Activated T-helper 17 cell treated with anti-CD3 and anti-CD28 coated beads, Interleukin-2, amount 50 U/mL, for 72 hours (primary cell): ENCODE measurements around the gene TSPAN12. TPM values are rescaled to one million over a fixed set of nuclear protein-coding genes. Genes with fewer than 3 reads are reported as not detected.
"Not testable (repeated sequence)": the region's sequence is repeated elsewhere in the genome, so short reads cannot be mapped to it uniquely, and the experiment has no call there.

Source experiments
- ATAC-seq: fragments of 150-1000 bp; cut with Tn5 transposase; replicated peaks from 2 replicates; pipeline ENCODE4 v1.10.0; 2021; ENCODE audit warnings: mild to moderate bottlenecking, moderate library complexity
- H3K27ac Mint-ChIP-seq: one replicate; pipeline ENCODE4 v1.8.0; 2022; ENCODE audit warnings: mixed read lengths
- H3K27me3 Mint-ChIP-seq: one replicate; pipeline ENCODE4 v1.8.0; 2022; ENCODE audit warnings: mixed read lengths
- H3K36me3 Mint-ChIP-seq: one replicate; pipeline ENCODE4 v1.8.0; 2022; ENCODE audit warnings: low read depth, mild to moderate bottlenecking, mixed read lengths
- H3K4me1 Mint-ChIP-seq: one replicate; pipeline ENCODE4 v1.8.0; 2022; ENCODE audit warnings: mixed read lengths
- H3K4me3 Mint-ChIP-seq: one replicate; pipeline ENCODE4 v1.8.0; 2022; ENCODE audit warnings: mild to moderate bottlenecking, mixed read lengths
- H3K9me3 Mint-ChIP-seq: one replicate; pipeline ENCODE4 v1.8.0; 2022; ENCODE audit warnings: mixed read lengths
- total RNA-seq, 2 donors: library from RNA; stranded (reverse); gene quantifications; one replicate each; pipeline ENCODE4 v1.2.3, GENCODE V29; 2022

The TSPAN12 gene
- total RNA-seq, 2 donors from 2014 or later: not detected

DNA sequence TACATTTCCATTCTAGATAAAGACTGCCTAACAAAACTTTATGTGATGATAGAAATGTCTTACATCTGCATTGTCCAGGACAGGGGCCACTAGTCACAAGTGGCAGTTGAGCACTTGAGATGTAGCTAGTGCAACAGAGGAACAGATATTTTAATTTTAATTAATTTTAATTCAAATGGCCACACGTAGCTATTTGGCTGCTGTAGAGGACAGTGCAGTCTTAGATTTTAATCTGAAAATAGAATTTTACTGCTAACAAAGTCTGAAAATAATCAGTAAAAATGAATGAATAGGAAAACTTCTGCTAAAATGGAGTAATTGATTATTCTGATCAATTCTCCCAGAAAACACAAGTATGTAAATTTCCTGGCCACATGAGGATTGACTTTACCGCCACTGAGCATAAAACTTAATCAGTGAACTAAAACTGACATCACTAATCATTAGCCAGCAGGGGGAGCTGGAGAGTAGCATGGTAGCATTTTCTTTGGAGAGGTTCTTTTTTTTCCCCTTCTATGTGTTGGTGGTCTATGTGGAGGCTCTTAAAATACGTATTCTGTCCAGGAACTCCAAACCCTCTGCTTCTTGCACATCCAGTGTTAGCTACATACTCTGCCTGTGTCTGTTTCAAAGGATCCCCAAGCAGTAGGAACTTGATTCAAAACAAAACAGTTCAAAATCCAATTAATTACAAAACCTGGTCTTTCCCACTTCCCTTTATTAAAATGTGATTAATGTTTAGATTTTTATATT lies 52.1 kb downstream of the TSPAN12 start:
- no peak for ATAC-seq
- Mint-ChIP-seq H3K27ac (no peak overlapping the region), H3K36me3 (no peaks in the 10 kb centered on the region), H3K4me3 (no peak overlapping the region), H3K9me3 (no peaks in the 10 kb centered on the region), H3K27me3 (peaks cover 4% of the 10 kb centered on the region), H3K4me1 (no peaks in the 10 kb centered on the region)

DNA sequence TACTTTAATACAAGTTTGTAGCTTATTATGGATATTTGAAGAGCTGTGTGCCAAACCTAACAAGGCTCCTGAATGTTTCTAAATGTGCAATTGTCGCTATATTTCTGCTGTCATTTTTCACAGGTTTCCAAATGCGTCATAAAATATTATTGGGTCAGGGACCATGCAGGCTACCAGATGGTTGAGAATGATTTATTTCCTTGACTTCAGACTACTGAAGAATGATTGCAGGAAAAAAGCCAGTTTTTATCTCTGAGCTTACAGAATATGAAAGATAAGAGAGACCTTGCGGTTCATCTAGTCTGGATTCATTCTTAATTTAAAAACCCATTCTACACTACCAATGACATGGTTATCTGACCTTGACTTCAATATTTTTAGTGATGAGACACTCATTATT lies 55.2 kb downstream of the TSPAN12 start:
- Mint-ChIP-seq H3K9me3 (no peaks in the 10 kb centered on the region), H3K27me3 (peaks cover 9% of the 10 kb centered on the region), H3K36me3 (no peaks in the 10 kb centered on the region), H3K4me3 (no peak overlapping the region), H3K27ac (no peak overlapping the region), H3K4me1 (no peaks in the 10 kb centered on the region)
- ATAC-seq: no peak

DNA sequence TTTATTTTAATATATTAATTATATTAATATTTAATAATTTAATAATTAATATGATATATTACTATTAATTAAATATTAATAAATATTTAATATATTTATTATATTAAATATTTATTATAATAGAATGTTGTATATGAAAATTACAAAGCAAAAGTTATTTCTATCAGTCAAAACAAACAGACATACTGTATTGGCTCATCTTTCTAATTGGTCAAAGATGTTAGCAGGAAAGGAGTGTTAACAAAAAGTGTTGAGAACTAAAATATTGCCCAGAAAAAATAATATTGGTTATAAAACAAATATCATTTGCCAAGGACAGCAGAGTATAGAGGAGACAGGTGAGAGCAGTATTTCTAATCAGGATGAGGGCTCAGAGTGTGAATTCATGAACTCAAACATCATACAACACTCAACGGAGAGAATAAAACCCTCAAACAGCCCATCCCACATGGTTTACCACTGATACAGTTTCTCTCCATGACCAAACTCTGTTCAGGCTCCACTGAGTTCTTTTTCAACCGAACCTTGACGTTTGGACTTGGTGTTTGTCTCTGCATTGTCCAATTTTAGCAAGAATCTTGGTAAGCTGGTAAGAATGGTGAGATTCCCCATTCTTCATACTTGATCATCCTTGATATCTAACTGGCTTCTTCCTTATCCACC lies 58.0 kb downstream of the TSPAN12 start:
- Mint-ChIP-seq H3K9me3 (no peaks in the 10 kb centered on the region), H3K36me3 (no peaks in the 10 kb centered on the region), H3K4me3 (no peak overlapping the region), H3K27me3 (peaks cover 5% of the 10 kb centered on the region), H3K4me1 (no peaks in the 10 kb centered on the region), H3K27ac (no peak overlapping the region)
- peak; percentile 47 for ATAC-seq

DNA sequence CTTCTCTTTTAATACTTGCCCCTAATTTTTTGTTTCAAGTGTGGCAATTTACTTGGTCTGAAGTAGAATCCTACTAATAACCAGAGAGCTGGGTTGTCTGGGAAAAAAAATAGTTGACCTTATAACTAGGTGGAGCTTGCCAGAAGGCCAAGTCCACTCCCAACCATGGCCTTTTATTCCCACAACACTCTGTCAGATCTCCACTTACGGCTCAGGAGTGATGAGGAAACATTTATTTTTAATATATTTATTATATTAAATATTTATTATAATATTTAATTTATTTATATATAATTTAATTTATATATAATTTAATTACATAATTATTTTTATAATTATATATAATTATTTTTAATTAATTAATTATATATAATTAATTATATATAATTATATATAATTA lies 58.8 kb downstream of the TSPAN12 start:
- H3K27me3 Mint-ChIP-seq: peaks cover 5% of the 10 kb centered on the region
- H3K4me1 Mint-ChIP-seq: no peaks in the 10 kb centered on the region
- H3K9me3 Mint-ChIP-seq: no peaks in the 10 kb centered on the region
- H3K4me3 Mint-ChIP-seq: no peak overlapping the region
- no peak for ATAC-seq
- H3K36me3 Mint-ChIP-seq: no peaks in the 10 kb centered on the region
- H3K27ac Mint-ChIP-seq: no peak overlapping the region

DNA sequence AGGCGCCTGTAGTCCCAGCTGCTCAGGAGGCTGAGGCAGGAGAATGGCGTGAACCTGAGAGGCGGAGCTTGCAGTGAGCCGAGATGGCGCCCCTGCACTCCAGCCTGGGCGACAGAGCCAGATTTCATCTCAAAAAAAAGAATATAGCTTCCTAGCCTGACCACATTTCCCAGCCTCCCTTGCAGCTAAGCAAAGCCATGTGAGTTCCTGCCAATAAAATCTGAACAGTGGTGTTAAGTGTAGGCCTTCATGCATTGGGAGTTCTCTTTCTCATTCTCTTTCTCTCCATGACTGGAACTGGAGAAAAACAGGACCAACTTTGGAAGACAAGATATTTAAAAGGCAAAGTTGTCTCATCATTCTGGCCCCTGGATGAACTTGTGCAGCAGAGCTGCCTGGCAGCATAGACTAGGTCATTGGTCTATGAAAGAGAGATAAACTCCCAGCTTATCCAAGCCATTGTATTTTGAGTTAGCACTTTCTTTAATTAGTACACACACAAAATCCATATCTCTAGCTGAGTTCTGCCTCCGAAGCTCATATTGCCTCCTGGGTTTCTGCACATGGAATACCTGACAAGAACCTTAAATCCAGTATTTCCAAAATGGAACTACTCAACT lies 60.8 kb downstream of the TSPAN12 start:
- H3K36me3 Mint-ChIP-seq: no peaks in the 10 kb centered on the region
- ATAC-seq: no peak
- peaks cover 5% of the 10 kb centered on the region for H3K27me3 Mint-ChIP-seq
- H3K4me1 Mint-ChIP-seq: no peaks in the 10 kb centered on the region
- no peaks in the 10 kb centered on the region for H3K9me3 Mint-ChIP-seq
- no peak overlapping the region for H3K4me3 Mint-ChIP-seq
- no peak overlapping the region for H3K27ac Mint-ChIP-seq

DNA sequence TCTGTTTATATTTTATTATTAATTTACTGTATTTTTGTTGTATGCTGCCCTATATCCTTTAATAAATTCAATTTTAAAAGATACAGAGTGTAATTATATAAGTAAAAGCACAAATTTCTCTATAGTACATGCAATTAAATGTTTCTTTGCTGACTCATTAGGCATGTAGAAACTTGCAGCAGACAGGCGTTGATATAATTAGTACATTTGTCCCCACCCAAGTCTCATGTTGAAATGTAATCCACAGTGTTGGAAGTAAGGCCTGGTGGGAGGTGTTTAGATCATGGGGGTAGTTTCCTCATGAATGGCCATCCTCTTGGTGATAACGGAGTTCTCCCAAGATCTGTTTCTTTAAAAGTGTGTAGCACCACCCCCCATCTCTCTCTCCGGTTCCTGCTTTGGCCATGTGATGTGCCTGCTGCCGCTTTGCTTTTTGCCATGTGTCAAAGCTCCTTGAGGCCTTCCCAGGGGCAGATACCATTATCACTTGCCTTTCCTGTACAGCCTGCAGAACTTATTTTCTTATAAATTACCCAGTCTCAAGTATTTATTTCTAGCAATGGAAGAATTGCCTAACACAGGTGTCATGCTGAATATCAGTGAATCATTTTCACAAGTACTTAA lies 63.7 kb downstream of the TSPAN12 start:
- no peak for ATAC-seq
- Mint-ChIP-seq H3K4me1 (no peaks in the 10 kb centered on the region), H3K9me3 (no peaks in the 10 kb centered on the region), H3K36me3 (no peaks in the 10 kb centered on the region), H3K4me3 (no peak overlapping the region), H3K27ac (no peak overlapping the region), H3K27me3 (peaks cover 4% of the 10 kb centered on the region)

DNA sequence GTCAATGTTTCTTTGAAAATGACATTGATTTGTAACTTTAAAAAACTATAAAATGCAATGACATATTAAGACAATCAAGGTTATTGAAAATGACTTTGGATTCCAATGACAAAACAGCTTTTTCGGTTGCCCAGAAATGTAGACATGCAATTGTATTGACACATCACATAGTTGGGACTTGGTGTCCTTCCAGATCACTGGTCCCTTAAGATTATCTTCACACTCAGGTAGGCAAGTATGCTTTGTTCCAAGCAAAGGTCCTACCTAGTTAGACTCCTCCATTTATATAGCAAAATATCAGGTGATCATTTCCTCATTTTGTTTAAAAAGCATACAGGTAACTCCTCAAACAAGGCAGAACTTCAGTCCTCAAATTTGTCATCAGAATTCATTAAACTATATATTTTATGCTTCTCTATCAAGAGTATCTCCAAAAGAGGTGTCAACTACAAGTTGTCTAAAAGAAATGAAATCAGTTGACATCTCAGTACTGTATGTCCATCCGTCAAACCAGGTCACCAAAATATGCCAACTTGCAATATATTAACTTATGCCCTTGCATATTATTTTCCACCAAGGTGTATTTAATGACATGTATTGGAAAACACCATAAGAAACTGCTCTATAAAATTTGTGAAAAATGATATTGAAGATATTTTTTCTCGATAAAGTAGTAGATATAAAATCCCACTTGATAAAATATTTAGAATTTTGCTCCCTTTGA lies 64.6 kb downstream of the TSPAN12 start:
- Mint-ChIP-seq H3K4me1 (no peaks in the 10 kb centered on the region), H3K27me3 (peaks cover 4% of the 10 kb centered on the region), H3K36me3 (no peaks in the 10 kb centered on the region), H3K4me3 (no peak overlapping the region), H3K27ac (no peak overlapping the region), H3K9me3 (no peaks in the 10 kb centered on the region)
- no peak for ATAC-seq

DNA sequence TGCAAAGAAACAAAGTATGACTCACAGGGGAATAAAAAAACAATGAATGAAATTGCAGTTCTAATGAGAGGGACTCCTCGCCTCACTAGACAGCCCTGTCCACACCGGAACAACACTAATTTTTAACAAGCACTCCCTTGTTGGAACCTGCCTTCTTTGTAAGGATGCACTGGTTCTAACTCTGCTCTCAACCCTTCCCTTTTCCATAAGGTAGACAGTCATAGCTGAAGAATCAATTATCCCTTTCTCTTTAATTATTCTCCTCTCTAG lies 65.1 kb downstream of the TSPAN12 start:
- H3K27me3 Mint-ChIP-seq: peaks cover 4% of the 10 kb centered on the region
- H3K9me3 Mint-ChIP-seq: no peaks in the 10 kb centered on the region
- no peak for ATAC-seq
- H3K4me1 Mint-ChIP-seq: no peaks in the 10 kb centered on the region
- H3K27ac Mint-ChIP-seq: no peak overlapping the region
- H3K4me3 Mint-ChIP-seq: no peak overlapping the region
- H3K36me3 Mint-ChIP-seq: no peaks in the 10 kb centered on the region

DNA sequence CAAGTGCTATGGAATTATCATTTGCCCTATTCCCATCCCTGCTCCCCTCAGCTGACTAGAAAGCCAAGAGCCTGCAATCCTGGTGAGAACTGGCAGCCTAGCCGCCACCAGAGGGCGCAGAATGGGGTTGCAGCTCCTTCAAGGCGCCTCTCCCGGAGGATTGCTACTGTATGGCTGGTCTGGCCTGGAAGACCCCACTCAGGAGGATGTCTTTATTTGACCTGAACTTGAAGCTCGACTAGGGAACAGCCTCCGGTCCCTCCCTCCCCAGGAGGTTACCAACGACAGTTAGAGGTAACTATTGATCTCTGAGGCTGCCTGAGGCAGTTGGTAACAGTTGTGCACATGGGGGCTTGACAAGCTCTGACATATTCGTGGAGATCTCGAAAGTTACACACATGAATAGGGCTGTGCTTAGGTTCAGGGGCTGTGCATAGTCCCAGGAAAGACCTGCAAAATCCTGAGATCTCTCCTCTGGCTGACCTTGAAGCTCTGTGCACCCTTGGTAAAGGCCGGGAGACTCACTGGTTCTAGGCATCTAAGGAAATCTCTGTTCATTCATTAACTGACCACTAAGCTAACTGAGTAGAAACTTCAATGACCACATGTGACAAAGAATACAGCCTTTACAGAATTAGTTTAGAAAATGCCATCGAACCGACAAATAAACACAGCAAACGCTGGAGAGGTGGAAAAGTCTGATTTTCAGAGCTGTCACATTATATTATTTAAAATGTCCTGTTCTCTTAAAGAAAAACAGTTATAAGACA lies 65.7 kb downstream of the TSPAN12 start:
- Mint-ChIP-seq H3K9me3 (no peaks in the 10 kb centered on the region), H3K4me1 (no peaks in the 10 kb centered on the region), H3K27me3 (peaks cover 4% of the 10 kb centered on the region), H3K36me3 (no peaks in the 10 kb centered on the region), H3K4me3 (no peak overlapping the region), H3K27ac (no peak overlapping the region)
- peak; percentile 75 for ATAC-seq

DNA sequence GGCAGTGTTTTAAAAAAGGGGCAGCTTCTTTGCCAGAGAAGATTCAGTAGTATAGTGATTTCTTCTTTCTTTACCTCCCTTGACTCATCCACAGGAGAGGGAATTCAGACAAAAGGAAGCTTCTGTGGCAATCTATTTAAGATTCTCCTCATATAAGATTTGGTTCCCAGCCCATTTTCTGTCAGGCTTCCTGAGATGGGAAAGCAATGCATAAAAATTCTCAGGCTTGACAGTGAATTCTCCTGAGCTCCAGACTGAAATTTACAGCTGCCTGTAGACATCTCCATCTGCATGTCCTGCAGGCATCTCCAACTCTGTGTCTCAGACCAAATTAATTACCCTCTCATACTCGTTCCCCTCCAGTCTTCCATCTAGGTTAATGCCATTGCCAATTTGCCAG lies 72.8 kb downstream of the TSPAN12 start:
- Mint-ChIP-seq H3K9me3 (no peaks in the 10 kb centered on the region), H3K27me3 (peaks cover 1% of the 10 kb centered on the region), H3K4me3 (no peak overlapping the region), H3K4me1 (no peaks in the 10 kb centered on the region), H3K36me3 (no peaks in the 10 kb centered on the region), H3K27ac (no peak overlapping the region)
- no peak for ATAC-seq

DNA sequence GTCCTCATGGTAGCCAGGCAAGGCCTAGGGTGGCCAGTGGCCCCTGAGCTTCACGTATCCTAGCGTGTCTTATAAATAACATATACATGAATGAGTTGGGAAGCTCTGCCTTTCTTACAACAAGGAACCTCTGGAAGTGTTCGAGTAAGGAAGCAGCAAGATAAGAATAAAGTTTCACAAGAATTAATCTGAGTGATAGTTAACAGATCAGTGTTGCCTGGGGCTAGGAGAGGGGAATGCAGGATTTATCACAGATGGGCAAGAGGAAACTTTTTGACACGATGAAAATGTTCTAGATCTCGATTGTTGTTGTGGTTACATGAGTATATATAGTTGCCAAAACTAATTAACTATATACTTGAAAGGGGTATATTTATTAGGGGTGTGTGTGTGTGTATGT lies 74.2 kb downstream of the TSPAN12 start:
- H3K27me3 Mint-ChIP-seq: no peaks in the 10 kb centered on the region
- no peaks in the 10 kb centered on the region for H3K36me3 Mint-ChIP-seq
- no peak overlapping the region for H3K27ac Mint-ChIP-seq
- H3K9me3 Mint-ChIP-seq: no peaks in the 10 kb centered on the region
- no peak overlapping the region for H3K4me3 Mint-ChIP-seq
- ATAC-seq: no peak
- no peaks in the 10 kb centered on the region for H3K4me1 Mint-ChIP-seq

DNA sequence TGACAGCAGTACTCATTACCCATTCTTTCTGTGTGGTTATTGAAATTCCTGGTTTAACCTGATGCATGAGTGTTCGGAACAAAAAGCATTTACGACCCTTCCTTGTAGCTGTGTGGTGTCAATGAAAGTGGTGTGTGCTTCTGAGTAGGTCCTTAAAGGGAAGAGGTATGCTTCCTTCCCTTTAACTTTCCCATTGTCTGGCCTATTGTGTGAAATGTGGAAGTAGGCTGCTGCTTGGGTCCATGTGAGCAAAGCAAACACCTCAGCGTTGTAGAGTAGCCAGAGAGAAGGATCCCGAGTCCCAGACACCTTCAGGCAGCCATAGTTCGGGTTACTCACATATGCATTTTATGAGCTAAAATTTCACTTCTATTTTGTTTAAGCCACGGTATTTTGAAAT lies 74.7 kb downstream of the TSPAN12 start:
- ATAC-seq: no peak
- no peaks in the 10 kb centered on the region for H3K4me1 Mint-ChIP-seq

DNA sequence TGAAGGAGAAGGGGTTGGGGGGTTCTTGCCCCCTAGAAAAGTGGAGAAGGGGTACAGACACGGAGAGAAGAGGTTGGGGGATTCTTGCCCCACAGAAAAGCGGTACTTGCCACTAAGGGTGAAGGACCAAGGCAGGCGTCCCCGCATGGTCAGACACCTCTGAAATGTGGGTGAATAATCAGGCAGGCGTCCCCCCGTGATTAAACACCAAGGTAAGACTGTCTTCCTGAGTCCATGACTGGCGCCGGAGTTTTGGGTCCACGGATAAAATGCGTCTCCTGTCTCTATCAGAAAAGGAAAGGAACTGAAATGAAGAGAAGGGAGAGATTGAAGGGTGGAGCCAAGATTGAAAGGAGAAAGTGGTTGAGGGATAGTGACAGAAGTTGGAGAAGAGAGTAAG lies 76.0 kb downstream of the TSPAN12 start:
- H3K9me3 Mint-ChIP-seq, H3K27me3 Mint-ChIP-seq, H3K4me3 Mint-ChIP-seq, H3K4me1 Mint-ChIP-seq, ATAC-seq, H3K27ac Mint-ChIP-seq, H3K36me3 Mint-ChIP-seq: not testable (repeated sequence)

More for the DNA sequence above, 74.7 kb downstream of the TSPAN12 start:
- no peaks in the 10 kb centered on the region for H3K36me3 Mint-ChIP-seq
- H3K9me3 Mint-ChIP-seq: no peaks in the 10 kb centered on the region
- H3K4me3 Mint-ChIP-seq: no peak overlapping the region
- no peak overlapping the region for H3K27ac Mint-ChIP-seq
- no peaks in the 10 kb centered on the region for H3K27me3 Mint-ChIP-seq

DNA sequence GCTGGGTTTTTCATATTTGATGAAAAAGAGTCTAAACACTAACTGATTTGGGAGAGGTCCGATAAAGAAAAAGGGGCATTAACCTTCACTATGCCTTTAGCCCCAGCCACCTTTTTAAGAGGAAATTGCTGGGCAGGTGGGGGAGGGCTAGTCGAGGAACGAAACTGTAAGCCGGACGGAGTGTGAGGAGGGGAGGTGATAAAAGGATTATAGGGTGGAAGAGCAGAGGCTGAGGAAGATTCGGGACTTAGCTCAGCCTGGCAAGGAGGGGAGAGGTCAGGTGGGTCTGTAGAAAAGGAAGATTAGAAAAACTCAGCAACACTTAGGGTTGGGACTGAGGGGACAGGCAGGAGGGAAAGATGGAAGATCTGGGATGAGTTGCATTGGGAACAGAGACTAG lies 77.0 kb downstream of the TSPAN12 start:
- H3K4me1 Mint-ChIP-seq: no peaks in the 10 kb centered on the region
- H3K9me3 Mint-ChIP-seq: no peaks in the 10 kb centered on the region
- H3K4me3 Mint-ChIP-seq: no peak overlapping the region
- H3K27me3 Mint-ChIP-seq: no peaks in the 10 kb centered on the region
- no peaks in the 10 kb centered on the region for H3K36me3 Mint-ChIP-seq
- no peak overlapping the region for H3K27ac Mint-ChIP-seq
- no peak for ATAC-seq
